Activated effector memory CD4-positive, alpha-beta T cell treated with Interleukin-2 at 50 U/mL for 16 hours (primary cell): Measurements from ENCODE around the gene KIAA0825.
"Not testable (repeated sequence)": the region's sequence is repeated elsewhere in the genome, so short reads cannot be mapped to it uniquely, and the experiment has no call there.

Experiments
- DNase-seq: peaks from one replicate; pipeline ENCODE4 v3.0.0-alpha.2; 2020

The KIAA0825 gene

GRCh38 chr5:94577466-94578245 lies 40.7 kb downstream of the KIAA0825 start:
- no peak for DNase-seq

GRCh38 chr5:94575196-94575595 lies 43.2 kb downstream of the KIAA0825 start:
- DNase-seq: no peak

- DNase-seq: not testable (repeated sequence)
Measured at GRCh38 chr5:94573349-94573748, 45.1 kb downstream of the KIAA0825 start.

GRCh38 chr5:94571415-94571814 lies 47.0 kb downstream of the KIAA0825 start:
- no peak for DNase-seq

- DNase-seq: no peak
Measured at GRCh38 chr5:94564812-94565211, 53.6 kb downstream of the KIAA0825 start.

- no peak for DNase-seq
Measured at GRCh38 chr5:94562327-94562971, 56.0 kb downstream of the KIAA0825 start.

GRCh38 chr5:94558028-94558427 lies 60.4 kb downstream of the KIAA0825 start:
- no peak for DNase-seq

GRCh38 chr5:94551858-94552257 lies 66.5 kb downstream of the KIAA0825 start:
- DNase-seq: no peak

GRCh38 chr5:94545870-94546625 lies 72.4 kb downstream of the KIAA0825 start:
- no peak for DNase-seq

- DNase-seq: no peak
Measured at GRCh38 chr5:94544875-94545547, 73.4 kb downstream of the KIAA0825 start.

- DNase-seq: no peak
Measured at GRCh38 chr5:94544031-94544650, 74.3 kb downstream of the KIAA0825 start.

- no peak for DNase-seq
Measured at GRCh38 chr5:94540856-94541494, 77.4 kb downstream of the KIAA0825 start.

GRCh38 chr5:94538260-94538659 lies 80.1 kb downstream of the KIAA0825 start:
- no peak for DNase-seq

- DNase-seq: no peak
Measured at GRCh38 chr5:94526706-94527105, 91.7 kb downstream of the KIAA0825 start.

GRCh38 chr5:94524841-94525697 lies 93.3 kb downstream of the KIAA0825 start:
- no peak for DNase-seq

GRCh38 chr5:94523018-94523417 lies 95.4 kb downstream of the KIAA0825 start:
- no peak for DNase-seq

- no peak for DNase-seq
Measured at GRCh38 chr5:94522117-94522516, 96.3 kb downstream of the KIAA0825 start.

GRCh38 chr5:94517490-94518488 lies 100.6 kb downstream of the KIAA0825 start:
- DNase-seq: no peak

GRCh38 chr5:94516148-94516547 lies 102.3 kb downstream of the KIAA0825 start:
- DNase-seq: no peak
